Medulla oblongata (tissue), 1 donor: ENCODE data around the gene ITGB5.
A peak's percentile ranks its signal among the peaks of the same experiment; 100 is the strongest.
"Not testable (repeated sequence)": the region's sequence is repeated elsewhere in the genome, so short reads cannot be mapped to it uniquely, and the experiment has no call there.

Source experiments
- DNase-seq: peaks from one replicate; pipeline ENCODE4 v3.0.0-alpha.2; 2015; ENCODE audit errors: extremely low spot score

The ITGB5 gene

DNA sequence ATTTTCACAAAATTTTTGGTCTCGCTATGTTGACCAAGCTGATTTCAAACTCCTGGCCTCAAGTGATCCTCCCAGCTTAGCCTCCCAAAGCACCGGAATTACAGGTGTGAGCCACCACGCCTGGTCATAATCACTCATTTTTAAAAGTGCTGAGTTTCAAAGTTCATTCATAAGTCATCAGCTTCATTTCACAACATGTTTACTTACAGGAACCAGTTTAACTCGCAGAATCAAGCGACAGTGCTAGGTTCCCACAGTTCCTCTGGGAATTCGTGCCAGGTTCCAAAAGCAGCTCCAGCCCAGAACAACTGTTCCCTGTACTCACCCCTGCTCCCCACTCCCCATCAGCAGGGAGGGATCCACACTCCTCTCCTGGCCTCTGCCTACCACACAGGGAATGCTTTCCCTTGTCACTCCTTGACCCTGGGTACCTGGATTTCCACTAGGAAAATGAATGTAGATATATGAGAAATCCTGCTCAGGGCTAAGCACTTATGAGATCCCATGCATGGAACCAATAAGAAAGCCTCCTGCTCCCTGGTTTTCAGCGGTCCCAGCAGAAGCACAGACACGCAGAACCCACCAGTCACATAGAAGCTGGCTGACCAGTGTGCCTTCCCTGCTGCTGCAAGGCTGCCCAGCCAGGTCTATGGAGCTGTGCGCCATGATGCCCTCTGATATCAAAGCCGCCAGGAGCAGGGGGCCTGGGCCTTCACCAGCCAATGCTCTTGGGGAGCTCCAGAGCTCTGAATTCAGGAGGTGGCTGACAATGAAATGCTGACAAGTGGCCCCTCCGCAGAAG is 72.3 kb downstream of the ITGB5 start:
- no peak for DNase-seq

DNA sequence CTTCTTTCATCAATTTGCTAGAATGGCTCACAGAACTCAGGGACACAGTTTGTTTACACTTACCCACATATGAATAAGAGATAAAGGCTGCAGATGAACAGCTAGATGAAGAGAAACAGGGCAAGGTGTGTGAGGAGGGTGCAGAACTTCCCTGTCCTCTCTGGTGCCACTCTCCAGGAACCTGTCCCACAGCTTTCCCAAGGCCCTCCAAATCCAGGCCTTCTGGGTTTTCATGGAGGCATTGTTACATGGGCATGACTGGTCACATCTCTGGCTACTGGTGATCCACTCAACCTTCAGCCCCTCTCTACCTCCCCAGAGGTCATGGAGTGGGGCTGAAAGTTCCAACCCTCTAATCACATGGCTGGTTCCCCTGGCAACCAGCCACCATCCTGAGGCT is 73.6 kb downstream of the ITGB5 start:
- no peak for DNase-seq

DNA sequence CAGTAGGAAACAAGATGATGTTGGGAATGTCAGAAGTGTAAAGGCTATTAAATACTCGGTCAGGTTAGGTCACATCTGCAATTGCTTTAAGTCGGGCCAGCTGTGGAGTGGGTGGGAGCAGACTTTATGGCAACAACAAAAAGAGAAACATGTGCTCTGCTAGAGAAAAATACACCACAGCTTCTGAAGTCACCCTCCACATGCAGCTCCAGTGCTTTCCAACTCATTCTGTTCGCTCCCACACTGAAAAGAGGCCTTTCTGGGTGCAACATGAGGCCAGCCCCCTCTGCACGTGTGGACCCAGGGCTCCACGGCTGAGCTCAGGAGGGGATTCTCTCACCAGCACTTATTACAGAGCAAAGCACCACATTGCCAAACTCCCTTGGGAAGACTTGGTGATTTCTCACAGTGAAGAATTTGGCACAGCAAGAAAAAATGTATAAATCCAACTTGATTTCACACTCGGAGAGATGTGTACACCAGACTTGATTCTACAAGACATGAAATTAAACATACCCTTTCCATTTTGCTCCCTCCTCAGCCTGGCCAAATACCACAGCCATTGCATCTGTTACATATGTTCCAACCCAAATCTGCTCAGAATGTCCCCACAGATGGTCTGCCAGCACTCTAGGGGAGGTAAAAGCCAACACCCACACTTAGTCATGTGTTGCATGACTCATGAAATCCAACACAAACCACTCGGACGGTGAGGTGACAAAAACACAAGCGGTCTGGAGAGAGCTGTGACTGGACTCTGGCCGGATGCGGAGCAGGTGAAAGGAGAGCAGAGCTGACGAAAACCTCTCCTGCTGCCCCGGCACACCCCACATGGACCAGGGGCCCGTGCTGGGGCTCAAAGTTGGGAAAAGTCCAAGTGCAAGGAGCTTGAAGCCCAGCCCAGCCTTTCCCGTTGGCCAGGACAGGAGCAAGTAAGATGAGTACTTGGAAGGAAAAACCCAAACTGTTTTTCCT is 74.6 kb downstream of the ITGB5 start:
- DNase-seq: no peak

DNA sequence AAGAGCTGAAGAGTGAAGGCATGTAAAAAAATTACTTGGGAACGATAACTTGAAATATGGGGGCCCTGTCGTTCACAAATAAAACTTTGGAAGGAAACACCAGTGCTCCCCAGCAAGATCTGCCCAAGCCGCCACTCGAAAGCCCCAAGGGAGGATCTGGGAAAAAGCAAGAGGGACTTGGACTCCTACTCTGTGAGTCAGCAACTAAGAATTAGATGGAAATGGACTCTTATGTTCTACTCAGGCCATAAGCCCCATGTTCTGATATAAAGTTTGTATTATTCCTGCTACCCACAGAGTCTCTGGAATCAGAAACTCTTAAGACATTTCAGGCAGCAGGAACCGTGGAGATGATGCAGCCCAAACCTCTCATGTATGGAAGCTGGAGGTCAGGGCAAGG is 75.7 kb downstream of the ITGB5 start:
- no peak for DNase-seq

DNA sequence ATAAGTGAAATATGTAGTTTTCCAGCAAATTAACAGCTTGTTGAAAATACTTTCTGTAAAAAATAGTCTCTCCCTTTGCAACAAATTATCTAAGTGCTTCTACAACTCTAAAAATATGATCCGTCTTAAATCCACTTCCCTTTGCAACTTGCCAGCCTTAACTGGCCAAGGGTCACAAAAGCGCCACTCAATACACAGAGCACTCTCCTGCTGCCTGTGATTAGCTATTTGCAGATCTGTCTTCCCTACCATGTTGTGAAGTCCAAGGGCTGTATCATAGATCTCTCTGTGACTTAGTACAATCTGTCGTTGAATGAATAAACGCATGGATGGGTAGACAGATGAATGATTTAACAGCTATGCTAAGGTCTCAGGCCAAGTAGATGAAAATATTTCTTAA is 76.2 kb downstream of the ITGB5 start:
- no peak for DNase-seq

DNA sequence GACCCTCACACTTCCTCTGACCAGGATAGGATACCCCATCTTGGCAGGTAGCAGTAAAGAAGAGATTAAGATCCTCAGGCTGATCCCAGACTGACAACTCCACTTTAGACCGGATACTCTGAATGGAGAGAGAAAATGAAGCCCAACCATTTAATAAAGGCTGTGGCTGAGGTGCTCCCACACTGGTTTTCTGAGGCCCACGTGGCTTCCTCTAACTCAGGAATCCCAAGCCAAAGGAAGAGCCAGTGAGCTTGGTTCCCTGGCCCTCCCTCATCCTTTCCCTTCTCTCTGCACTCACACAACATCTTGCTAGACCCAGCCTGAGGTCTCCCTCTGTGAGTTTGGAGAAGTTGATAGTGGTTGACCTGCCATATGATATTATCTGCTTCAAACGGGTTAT is 78.1 kb downstream of the ITGB5 start:
- DNase-seq: no peak

DNA sequence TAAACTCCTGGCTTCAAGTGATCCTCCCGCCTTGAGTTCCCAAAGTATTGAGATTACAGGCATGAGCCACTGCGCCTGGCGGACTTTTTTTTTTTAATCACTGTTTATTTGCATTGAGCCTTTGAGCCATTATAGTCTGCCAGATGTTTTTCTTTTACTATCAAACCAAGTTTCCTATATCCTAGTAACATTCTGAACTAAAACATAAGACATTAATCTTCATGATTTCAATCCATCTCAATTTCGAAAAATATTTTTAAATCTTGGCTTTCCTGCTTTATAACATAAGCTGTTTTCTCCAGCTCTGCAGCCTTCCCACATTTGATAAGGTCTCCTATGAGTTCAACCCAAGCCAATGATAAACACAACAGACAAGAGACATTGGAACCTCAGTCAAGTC is 81.5 kb downstream of the ITGB5 start:
- no peak for DNase-seq

DNA sequence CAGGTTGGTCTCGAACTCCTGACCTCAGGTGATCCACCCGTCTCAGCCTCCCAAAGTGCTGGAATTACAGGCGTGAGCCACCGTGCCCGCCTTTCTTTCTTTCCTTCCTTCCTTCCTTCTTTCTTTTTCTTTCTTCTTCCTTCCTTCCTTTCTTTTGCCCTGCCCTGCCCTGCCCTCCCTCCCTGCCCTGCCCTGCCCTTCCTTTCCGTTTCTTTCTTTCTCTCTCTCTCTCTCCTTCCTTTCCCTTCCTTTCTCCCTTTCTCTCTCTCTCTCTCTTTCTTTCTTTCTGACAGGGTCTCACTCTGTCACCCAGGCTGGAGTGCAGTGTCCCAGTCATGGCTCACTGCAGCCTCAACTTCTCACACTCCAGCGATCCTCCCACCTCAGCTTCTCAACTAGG is 82.3 kb downstream of the ITGB5 start:
- no peak for DNase-seq

DNA sequence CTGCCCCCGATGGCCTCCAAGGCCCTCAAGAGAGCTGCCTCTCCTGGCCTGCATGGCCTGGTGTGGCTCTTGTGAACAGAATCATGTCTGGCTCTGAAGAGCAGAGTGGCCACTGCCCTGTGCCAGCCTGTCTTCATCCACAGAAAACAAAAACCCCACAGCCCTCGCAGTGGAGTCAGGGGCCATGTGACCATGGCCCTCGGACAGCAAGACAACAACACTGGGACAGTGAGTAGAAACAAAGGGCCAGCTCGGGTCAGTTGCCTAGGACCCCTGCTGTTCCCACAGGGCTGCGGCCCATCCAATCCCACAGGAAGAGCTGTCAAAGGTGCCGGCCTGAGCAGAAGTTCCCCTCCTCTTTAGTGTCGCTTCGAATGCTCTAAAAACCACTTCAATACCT is 84.5 kb downstream of the ITGB5 start:
- DNase-seq: peak; percentile 86

DNA sequence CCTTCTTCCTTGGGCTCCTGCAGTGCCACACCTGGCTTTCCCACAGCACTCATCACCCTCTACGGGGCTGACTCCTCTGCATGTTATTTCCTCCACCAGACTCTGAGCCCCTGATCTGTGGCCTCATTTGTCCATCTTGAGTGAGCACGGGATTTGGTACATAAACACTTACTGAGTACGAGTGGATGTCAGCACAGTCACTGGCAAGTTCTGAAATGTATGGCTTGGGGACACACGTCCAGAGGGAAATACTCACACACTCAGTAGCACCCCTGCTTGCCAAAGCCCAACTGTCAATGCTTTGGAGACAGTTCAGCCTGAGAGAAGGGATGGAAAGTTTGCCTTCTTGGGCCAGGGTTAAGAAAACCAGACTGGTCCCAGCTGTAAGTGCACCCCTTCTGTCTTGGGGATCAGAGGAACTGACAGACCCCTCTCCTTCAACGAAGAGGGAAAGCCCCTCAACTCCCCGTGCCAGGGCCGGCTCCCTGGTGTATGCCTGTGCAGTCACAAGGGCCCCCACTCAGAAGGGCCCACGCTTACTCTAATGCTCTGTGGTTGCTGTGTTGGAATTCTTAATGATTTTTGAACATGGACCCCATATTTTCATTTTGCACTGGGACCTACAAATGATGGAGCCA is 85.0 kb downstream of the ITGB5 start:
- no peak for DNase-seq

DNA sequence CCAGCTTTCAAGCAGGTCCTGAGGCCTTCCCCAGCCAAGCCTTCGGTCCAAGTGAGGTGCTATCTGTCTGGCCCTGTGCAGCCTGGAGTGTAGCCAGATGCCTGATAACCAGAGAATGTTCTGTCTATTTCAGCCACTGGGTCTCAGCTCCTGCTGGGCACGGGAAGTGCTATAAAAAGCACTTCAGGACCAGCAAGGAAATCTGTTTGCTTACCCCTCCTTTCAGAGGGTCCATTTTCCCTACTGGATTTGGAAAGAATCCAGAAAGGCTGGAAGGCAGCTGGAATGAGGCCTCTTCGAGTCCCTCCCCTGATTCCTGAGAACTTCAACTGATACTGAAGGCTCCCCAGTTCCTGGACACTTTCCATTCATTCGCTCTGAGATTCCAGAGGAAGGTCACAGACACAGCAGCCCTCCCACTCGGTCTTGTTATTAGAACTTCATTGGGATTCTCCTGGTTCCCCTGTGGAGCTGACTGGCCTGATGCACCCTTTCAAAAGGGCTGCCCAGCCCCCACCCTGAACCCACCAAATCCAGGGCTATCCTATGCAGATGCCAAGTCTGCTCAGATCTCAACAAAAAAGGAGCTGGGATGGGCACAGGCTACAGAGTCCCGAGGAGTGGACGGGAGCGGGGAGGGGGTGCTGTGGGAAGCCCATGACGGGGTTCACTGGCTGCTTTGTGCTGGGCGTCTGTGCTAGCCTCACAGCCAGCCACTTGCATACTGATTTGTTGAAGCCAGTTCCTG is 86.5 kb downstream of the ITGB5 start:
- DNase-seq: peak; percentile 67

DNA sequence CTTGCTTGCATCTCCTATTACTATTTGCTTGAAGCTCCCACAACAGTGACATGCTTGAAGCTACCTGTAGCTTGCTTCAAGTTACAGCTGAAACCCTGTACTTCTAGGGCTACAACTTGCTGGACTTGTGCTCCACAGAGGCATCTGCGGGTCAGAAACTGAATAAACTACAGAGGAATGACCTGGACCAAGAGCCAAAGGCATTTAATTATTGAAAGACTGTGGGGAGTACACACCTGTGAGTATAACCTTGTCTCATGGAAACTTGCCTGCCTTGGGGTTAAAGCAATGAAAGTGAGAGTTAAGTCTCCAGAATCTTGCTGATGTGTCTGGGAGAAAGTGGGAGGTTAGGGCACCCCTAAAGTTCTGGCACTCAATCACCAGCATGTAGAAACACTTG is 87.1 kb downstream of the ITGB5 start:
- no peak for DNase-seq

DNA sequence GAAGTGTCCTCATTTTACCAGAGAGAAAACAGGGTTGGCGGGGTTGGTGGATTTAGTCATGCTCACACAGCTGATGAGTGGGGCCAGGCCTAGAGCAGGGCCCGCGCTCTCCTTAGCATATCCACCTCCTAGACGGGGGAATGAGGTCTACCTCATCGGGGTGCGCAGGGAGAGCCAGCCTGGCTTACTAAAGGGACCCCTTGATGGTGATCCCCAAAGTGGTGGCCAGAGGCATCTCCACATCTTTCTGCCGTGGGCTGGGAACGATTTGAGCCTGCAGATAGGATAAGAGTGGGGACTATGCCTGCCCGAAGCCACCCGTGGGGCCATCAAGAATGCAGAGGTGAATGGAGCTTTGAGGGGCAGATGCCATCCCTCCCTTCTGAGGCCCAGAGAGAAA is 87.5 kb downstream of the ITGB5 start:
- DNase-seq: no peak

DNA sequence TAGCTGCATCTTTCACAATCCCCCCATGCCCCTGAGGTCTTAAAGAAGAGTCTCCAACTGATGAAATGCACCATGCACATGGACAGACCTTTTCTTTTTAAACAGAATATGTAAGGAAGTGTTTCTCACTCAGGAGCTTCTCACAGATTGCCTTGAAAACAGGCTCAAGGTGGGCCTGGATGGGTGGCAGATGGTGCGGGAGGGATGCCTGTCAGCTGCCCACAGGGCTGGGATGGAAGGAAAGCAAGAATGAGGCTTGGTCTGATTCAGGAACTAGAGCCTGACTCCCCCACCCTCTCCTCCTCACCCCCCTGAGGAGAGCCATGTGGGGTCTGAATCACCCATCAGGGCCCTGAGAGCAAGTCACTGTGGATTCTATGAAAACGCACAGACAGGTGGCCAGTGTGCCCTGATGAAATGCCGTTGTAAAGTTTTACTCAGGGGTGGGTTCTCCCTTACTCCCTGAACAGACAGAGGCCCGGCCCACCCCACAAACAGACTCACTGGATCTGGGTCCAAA is 89.7 kb downstream of the ITGB5 start:
- DNase-seq: no peak

DNA sequence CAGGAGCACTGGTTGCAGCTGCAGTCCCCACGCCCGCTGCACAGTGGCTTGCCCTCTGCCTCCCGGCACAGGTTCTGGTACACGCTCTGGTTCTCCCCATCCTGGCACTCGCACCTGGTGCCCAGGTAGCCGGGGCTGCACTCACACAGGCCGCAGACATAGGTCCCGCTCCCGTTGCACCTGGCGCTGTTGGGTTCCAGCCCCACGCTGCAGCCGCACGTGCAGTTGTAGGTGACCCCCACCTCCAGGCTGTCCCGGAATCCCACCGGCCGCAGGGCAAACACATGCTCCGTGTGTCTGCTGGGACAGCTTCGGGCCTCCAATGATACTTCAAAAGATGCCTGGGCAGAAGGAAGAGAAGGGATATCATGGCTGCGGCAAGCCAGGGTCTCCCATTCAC is 90.7 kb downstream of the ITGB5 start:
- no peak for DNase-seq

DNA sequence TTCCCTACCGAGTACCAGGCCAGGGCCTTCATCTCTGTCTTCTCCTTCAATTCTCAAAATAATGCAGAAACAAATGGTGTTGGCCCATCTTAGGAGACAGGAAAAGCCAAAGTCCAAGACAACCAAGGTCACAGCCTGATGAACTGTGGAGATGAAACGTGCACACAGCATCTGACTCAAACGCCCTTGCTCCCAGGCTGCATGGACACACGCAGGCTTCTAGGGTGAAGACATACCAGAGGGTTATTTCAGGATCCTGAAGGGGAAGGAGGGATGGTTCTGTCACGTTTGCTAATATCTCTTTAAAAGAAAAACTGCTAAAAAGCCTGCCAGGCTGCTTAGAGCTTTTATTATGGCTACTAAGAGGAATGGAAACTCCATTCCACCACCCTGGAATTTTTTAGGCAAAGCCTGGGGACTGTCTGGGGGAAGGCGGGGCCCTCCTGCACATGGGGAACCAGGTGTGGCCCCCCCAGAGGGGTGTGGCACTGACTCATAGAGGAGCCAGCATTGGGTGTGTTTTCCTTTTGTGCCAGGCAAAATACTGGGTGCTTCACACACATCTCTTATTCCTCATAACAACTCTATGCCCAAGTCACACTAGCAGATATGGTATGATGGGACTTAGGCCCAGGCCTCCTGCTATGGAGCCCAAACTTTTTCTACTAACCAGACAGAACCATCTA is 94.0 kb downstream of the ITGB5 start:
- DNase-seq: no peak

DNA sequence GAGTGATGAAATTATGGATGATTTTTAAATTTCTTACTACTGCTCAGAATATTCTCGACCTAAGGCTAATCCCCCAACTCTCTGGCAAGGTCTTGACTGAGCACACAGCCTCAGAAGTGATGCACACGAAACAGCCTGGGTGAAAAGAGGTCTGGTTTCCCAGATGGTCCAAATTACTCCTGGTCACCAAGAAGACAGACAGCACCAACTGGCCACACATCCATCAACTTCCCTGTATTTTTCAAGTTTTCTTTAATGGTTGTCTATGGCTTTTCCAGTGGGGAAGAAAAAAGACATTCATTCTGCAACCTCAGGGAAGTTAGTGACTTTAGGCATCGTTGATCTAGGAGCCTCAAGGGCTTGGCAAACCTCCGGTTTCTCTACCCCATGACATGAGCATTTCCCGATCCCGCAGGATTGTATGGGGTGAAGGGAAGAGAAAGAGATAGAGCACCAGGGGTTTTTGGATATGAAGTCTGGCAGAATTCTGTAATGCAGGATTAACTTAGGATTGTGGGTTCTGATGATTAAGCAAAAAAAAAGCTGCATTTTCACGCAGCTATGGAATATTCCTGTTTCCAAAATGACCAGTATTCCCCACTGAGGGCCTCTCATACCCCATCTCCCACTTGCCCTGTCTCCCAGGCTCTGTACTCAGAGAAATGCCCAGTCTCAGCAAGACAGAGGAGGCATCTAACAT is 94.7 kb downstream of the ITGB5 start:
- DNase-seq: no peak

DNA sequence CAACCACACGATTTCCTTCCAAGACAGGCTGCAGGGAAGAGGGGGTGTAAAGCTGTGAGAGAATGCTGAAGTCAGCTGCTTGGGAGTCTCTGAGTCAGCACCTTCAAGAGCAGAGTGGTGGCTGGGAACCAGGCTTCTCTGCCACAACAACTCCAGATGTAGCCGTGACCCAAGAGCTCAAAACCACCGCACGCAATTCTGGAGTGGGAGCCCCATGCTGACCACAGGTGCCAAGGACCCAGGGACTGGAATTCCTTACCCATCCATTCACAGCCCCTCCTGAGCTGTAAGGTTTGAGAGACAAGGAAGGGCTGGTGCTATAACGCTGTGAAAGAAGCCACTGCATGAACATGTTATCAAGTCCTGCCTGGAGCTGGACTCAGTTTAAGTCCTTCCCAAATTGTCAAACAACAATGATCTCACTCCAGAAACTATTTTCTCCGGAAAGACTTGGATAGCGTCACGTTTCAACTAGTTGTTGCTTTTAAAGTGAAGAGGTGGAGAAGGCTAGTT is 95.5 kb downstream of the ITGB5 start:
- peak; percentile 62 for DNase-seq

DNA sequence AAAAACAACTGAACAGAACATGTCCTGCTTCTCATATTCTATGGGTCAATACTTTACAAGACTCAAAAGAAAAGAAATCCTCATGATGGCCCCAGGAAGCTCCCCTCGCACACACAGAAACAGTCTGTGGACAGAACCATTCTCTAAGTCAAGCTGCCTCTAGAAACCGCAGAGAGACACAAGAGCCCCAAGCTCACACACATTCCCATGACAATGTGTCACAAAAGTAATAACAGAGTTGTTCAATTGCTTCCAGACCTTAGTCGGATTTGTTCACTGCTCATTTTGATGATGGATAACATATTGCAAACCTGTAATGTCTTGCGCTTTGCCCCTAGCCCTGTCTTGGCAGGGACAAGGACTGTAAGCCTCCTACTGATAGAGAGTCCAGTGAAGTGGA is 96.0 kb downstream of the ITGB5 start:
- no peak for DNase-seq

DNA sequence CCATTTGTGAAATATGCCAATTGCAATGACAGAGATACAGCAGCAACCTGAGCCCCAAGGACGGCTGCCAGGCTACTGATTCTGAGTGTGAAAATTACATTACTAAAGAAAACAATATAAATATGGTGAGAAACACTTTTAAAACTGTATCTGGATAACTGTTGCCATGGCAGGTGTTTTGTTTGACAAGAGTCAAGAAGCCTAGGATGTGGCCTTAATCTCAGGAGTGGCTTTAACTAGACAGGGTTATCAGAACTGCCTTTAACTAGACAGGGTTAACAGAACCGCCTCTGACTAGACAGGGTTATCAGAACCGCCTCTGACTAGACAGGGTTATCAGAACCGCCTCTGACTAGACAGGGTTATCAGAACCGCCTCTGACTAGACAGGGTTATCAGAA is 98.1 kb downstream of the ITGB5 start:
- DNase-seq: not testable (repeated sequence)
